ENCODE data around the gene SYNDIG1.

The SYNDIG1 gene

GRCh38 chr20:24445510-24446170, 23.8 kb upstream of the SYNDIG1 start:
- TF ChIP-seq HDGF (IDR thresholded peaks at IDR 0.05; ENCODE audit: borderline replicate concordance), result no peak
- no peak for TF ChIP-seq SUZ12 (IDR thresholded peaks at IDR 0.05)
- no peak for DNase-seq (ENCODE audit: extremely low spot score)
- ChIA-PET POLR2A (no interaction called here), CTCF (no interaction called here)

- no peak for DNase-seq (ENCODE audit: extremely low spot score)
- CTCF ChIA-PET, result interaction anchor here (0.6 kb wide), 1 partner anchor 698 kb away, joined by 3 read pairs; no protein-coding TSS in a partner anchor
- TF ChIP-seq FOXA1 (IDR thresholded peaks at IDR 0.05), result no peak
- no peak for TF ChIP-seq ARNT (IDR thresholded peaks at IDR 0.05)
- no peak for TF ChIP-seq L3MBTL2 (conservative IDR thresholded peaks at IDR 0.05)
- no peak for TF ChIP-seq FOXM1 (IDR thresholded peaks at IDR 0.05; ENCODE audit: borderline replicate concordance)
- POLR2A ChIA-PET, result no interaction called here
These were observed 22.6 kb upstream of the SYNDIG1 start for GRCh38 chr20:24446811-24447210.

- ChIA-PET CTCF (interaction anchor here (1.1 kb wide), 1 partner anchor 326 kb away, joined by 3 read pairs; no protein-coding TSS in a partner anchor), POLR2A (no interaction called here)
- DNase-seq (ENCODE audit: extremely low spot score), result no peak
- TF ChIP-seq L3MBTL2 (conservative IDR thresholded peaks at IDR 0.05) (no peak), SUZ12 (IDR thresholded peaks at IDR 0.05) (no peak), SP1 (IDR thresholded peaks at IDR 0.05) (no peak), FOXK2 (IDR thresholded peaks at IDR 0.05) (no peak)
These were observed 21.3 kb upstream of the SYNDIG1 start for GRCh38 chr20:24448170-24448569.

- DNase-seq (ENCODE audit: extremely low spot score), result no peak
- CTCF ChIA-PET, result no interaction called here
- TF ChIP-seq BHLHE40 (IDR thresholded peaks at IDR 0.05; ENCODE audit: borderline replicate concordance) (no peak), NFRKB (IDR thresholded peaks at IDR 0.05) (no peak), ARNT (IDR thresholded peaks at IDR 0.05) (no peak), LEF1 (IDR thresholded peaks at IDR 0.05; ENCODE audit: borderline replicate concordance) (no peak)
- POLR2A ChIA-PET, result no interaction called here
These were observed 20.3 kb upstream of the SYNDIG1 start for GRCh38 chr20:24449026-24449720.

GRCh38 chr20:24450177-24450576, 19.3 kb upstream of the SYNDIG1 start:
- ChIA-PET POLR2A (no interaction called here), CTCF (no interaction called here)
- DNase-seq (ENCODE audit: extremely low spot score), result no peak
- TF ChIP-seq ARNT (IDR thresholded peaks at IDR 0.05), result no peak
- TF ChIP-seq SUZ12 (IDR thresholded peaks at IDR 0.05), result no peak
- TF ChIP-seq LEF1 (IDR thresholded peaks at IDR 0.05; ENCODE audit: borderline replicate concordance), result no peak
- no peak for TF ChIP-seq FOXM1 (IDR thresholded peaks at IDR 0.05; ENCODE audit: borderline replicate concordance)
- TF ChIP-seq L3MBTL2 (conservative IDR thresholded peaks at IDR 0.05), result no peak
- TF ChIP-seq TARDBP (IDR thresholded peaks at IDR 0.05), result no peak
- TF ChIP-seq CTBP1 (IDR thresholded peaks at IDR 0.05; ENCODE audit: borderline replicate concordance), result no peak
- no peak for TF ChIP-seq FOXA1 (IDR thresholded peaks at IDR 0.05)
- TF ChIP-seq FOXK2 (IDR thresholded peaks at IDR 0.05), result no peak
- no peak for TF ChIP-seq NFRKB (IDR thresholded peaks at IDR 0.05)
- no peak for TF ChIP-seq ZNF384 (IDR thresholded peaks at IDR 0.05)
- TF ChIP-seq HDGF (IDR thresholded peaks at IDR 0.05; ENCODE audit: borderline replicate concordance), result no peak
- no peak for TF ChIP-seq BHLHE40 (IDR thresholded peaks at IDR 0.05; ENCODE audit: borderline replicate concordance)
- TF ChIP-seq SP1 (IDR thresholded peaks at IDR 0.05), result no peak

GRCh38 chr20:24450624-24451376, 18.6 kb upstream of the SYNDIG1 start:
- no peak for TF ChIP-seq BHLHE40 (IDR thresholded peaks at IDR 0.05; ENCODE audit: borderline replicate concordance)
- DNase-seq (ENCODE audit: extremely low spot score), result no peak
- CTCF ChIA-PET, result interaction anchor here (0.6 kb wide), 1 partner anchor 162 kb away, joined by 3 read pairs; no protein-coding TSS in a partner anchor
- POLR2A ChIA-PET, result no interaction called here

GRCh38 chr20:24451428-24451827, 18.0 kb upstream of the SYNDIG1 start:
- ChIA-PET CTCF (interaction anchor here (0.6 kb wide), 1 partner anchor 161 kb away, joined by 3 read pairs; no protein-coding TSS in a partner anchor), POLR2A (no interaction called here)
- TF ChIP-seq ELF4 (IDR thresholded peaks at IDR 0.05) (no peak), BHLHE40 (IDR thresholded peaks at IDR 0.05; ENCODE audit: borderline replicate concordance) (no peak), NFRKB (IDR thresholded peaks at IDR 0.05) (no peak), HDGF (IDR thresholded peaks at IDR 0.05; ENCODE audit: borderline replicate concordance) (no peak), TARDBP (IDR thresholded peaks at IDR 0.05) (no peak), ZNF384 (IDR thresholded peaks at IDR 0.05) (no peak), ARNT (IDR thresholded peaks at IDR 0.05) (no peak), FOXK2 (IDR thresholded peaks at IDR 0.05) (no peak), SP1 (IDR thresholded peaks at IDR 0.05) (no peak), CTBP1 (IDR thresholded peaks at IDR 0.05; ENCODE audit: borderline replicate concordance) (no peak)
- no peak for DNase-seq (ENCODE audit: extremely low spot score)

- CTCF ChIA-PET, result no interaction called here
- POLR2A ChIA-PET, result no interaction called here
- no peak for DNase-seq (ENCODE audit: extremely low spot score)
- TF ChIP-seq LEF1 (IDR thresholded peaks at IDR 0.05; ENCODE audit: borderline replicate concordance) (no peak), CTBP1 (IDR thresholded peaks at IDR 0.05; ENCODE audit: borderline replicate concordance) (no peak), SP1 (IDR thresholded peaks at IDR 0.05) (no peak), PKNOX1 (IDR thresholded peaks at IDR 0.05) (no peak), FOXA1 (IDR thresholded peaks at IDR 0.05) (no peak), FOXK2 (IDR thresholded peaks at IDR 0.05) (no peak), BHLHE40 (IDR thresholded peaks at IDR 0.05; ENCODE audit: borderline replicate concordance) (no peak), ELF4 (IDR thresholded peaks at IDR 0.05) (no peak), FOXM1 (IDR thresholded peaks at IDR 0.05; ENCODE audit: borderline replicate concordance) (no peak), L3MBTL2 (conservative IDR thresholded peaks at IDR 0.05) (no peak), HDGF (IDR thresholded peaks at IDR 0.05; ENCODE audit: borderline replicate concordance) (no peak), TARDBP (IDR thresholded peaks at IDR 0.05) (no peak)
These were observed 17.4 kb upstream of the SYNDIG1 start for GRCh38 chr20:24452016-24452415.
